ENCODE data around the gene WDR48.

DNA sequence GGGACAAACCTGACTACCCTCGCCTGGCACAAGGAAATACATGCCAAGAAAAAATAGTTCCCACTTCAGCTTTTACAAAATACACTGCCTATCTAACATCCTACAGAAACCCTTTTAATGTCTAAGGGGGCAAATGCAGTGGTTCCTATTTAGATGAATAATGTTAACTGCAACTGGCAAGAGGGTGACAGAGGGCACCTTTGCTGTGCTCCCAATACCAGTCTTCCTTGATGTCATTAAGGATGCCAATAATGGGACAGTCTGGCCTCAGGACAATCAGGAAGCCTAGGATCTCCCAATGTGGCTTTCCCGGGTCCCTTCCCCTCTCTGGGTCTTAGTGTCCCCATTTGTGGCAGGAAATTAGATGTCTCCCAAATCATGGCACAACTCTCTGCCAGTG is 87.6 kb downstream of the WDR48 start:
- TF ChIP-seq, protein P1, sequence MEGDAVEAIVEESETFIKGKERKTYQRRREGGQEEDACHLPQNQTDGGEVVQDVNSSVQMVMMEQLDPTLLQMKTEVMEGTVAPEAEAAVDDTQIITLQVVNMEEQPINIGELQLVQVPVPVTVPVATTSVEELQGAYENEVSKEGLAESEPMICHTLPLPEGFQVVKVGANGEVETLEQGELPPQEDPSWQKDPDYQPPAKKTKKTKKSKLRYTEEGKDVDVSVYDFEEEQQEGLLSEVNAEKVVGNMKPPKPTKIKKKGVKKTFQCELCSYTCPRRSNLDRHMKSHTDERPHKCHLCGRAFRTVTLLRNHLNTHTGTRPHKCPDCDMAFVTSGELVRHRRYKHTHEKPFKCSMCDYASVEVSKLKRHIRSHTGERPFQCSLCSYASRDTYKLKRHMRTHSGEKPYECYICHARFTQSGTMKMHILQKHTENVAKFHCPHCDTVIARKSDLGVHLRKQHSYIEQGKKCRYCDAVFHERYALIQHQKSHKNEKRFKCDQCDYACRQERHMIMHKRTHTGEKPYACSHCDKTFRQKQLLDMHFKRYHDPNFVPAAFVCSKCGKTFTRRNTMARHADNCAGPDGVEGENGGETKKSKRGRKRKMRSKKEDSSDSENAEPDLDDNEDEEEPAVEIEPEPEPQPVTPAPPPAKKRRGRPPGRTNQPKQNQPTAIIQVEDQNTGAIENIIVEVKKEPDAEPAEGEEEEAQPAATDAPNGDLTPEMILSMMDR (IDR thresholded peaks at IDR 0.05; ENCODE audit: insufficient read depth, low read depth, low read length) = no peak
- TF ChIP-seq EZH2 (IDR thresholded peaks at IDR 0.05; ENCODE audit: insufficient read depth, low read length) = no peak

Measured in astrocyte (in vitro differentiated cells and primary cell).